Testis (tissue), 3 donors: Measurements from ENCODE around the gene GRIK5. TPM values are rescaled to one million over a fixed set of nuclear protein-coding genes. Genes with fewer than 3 reads are reported as not detected.

ENCODE experiments used
- DNase-seq: peaks from one replicate; pipeline ENCODE4 v3.0.0-alpha.2; 2019
- H3K27ac ChIP-seq, 2 donors: fragments of 200-600 bp; sonication (generic); one replicate each; pipeline ENCODE4 v1.5.1; 2019
- H3K27me3 ChIP-seq: fragments of 200-600 bp; sonication (generic); one replicate; pipeline ENCODE4 v1.5.1; 2019
- H3K36me3 ChIP-seq: fragments of 200-600 bp; sonication (generic); one replicate; pipeline ENCODE4 v1.5.1; 2017; ENCODE audit warnings: low read depth; ENCODE audit errors: missing control alignments
- H3K4me1 ChIP-seq: fragments of 200-600 bp; sonication (generic); one replicate; pipeline ENCODE4 v1.5.1; 2019
- H3K4me3 ChIP-seq, 2 donors: fragments of 200-600 bp; sonication (generic); one replicate each; pipeline ENCODE4 v1.5.1; 2017 to 2019
- H3K9me3 ChIP-seq: fragments of 200-600 bp; sonication (generic); one replicate; pipeline ENCODE4 v1.5.1; 2017
- CTCF ChIP-seq, 3 experiments: fragments of 450-650 bp in 2 of 3; fragments of 200-600 bp in 1 of 3; sonication (generic) in 1 of 3; IDR thresholded peaks; one replicate each; pipeline ENCODE4 v1.5.1; 2016 to 2019; ENCODE audit warnings: antibody characterized with exemption in 3 of 3, mild to moderate bottlenecking in 2 of 3, moderate library complexity in 1 of 3
- POLR2A ChIP-seq: fragments of 450-650 bp; IDR thresholded peaks from one replicate; pipeline ENCODE4 v1.6.1; 2017; ENCODE audit warnings: antibody characterized with exemption, mild to moderate bottlenecking, moderate library complexity
- WGBS, 2 donors: methylation state at CpG; one replicate each; pipeline ENCODE4 v1.1.5; 2018; 5-methylcytosine and 5-hydroxymethylcytosine counted together
- intact Hi-C: fragments of 100-400 bp; cut with DNase I; formaldehyde crosslinking; loops from one replicate; pipeline ENCODE4 v1.15.1; 2023; ENCODE audit warnings: low total_unique reads
- polyA plus RNA-seq: library from polyadenylated mRNA; stranded (reverse); fragments of 350-450 nt; fragmentation: Illumina TruSeq; extraction: RNeasy Lipid Tissue Mini Kit (QIAGEN cat#74804); gene quantifications from one replicate; pipeline ENCODE4 v1.2.3, GENCODE V29; 2014; ENCODE audit warnings: low read depth, low replicate concordance; ENCODE audit not compliant: insufficient read depth
- total RNA-seq, 2 donors: library from RNA; depleted of rRNA; stranded (reverse); fragments of >200 nt; gene quantifications; one replicate each; pipeline ENCODE4 v1.2.3, GENCODE V29; 2016

Gene GRIK5
- total and polyA plus RNA-seq, 3 donors from 2014 or later, result 31.7 to 87.4 (median 43.8) TPM

GRCh38 chr19:42115219-42115618 lies 45.2 kb upstream of the GRIK5 start:
- intact Hi-C loops, result no loop called here

GRCh38 chr19:42114412-42114811 lies 44.4 kb upstream of the GRIK5 start:
- DNase-seq, result no peak
- Histone ChIP-seq H3K27ac (no peak overlapping the region), H3K36me3 (no peaks in the 10 kb centered on the region), H3K27me3 (no peaks in the 10 kb centered on the region), H3K9me3 (no peaks in the 10 kb centered on the region), H3K4me3 (no peak overlapping the region), H3K4me1 (no peaks in the 10 kb centered on the region)
- TF ChIP-seq POLR2A (no peak), CTCF (IDR thresholded peaks at IDR 0.05) (no peak)
- 53 to 72% methylated on average over 7 of the region's 7 CpGs for WGBS, 2 donors
- intact Hi-C loops, result no loop called here

More at GRCh38 chr19:42115219-42115618, 45.2 kb upstream of the GRIK5 start:
- Histone ChIP-seq H3K27ac (no peak overlapping the region), H3K4me1 (no peaks in the 10 kb centered on the region), H3K36me3 (no peaks in the 10 kb centered on the region), H3K4me3 (no peak overlapping the region), H3K9me3 (no peaks in the 10 kb centered on the region), H3K27me3 (no peaks in the 10 kb centered on the region)
- 51 to 70% methylated on average over 4 of the region's 4 CpGs for WGBS, 2 donors
- no peak for DNase-seq
- TF ChIP-seq POLR2A (no peak), CTCF (IDR thresholded peaks at IDR 0.05) (no peak)

- Histone ChIP-seq H3K4me1 (no peaks in the 10 kb centered on the region), H3K27me3 (no peaks in the 10 kb centered on the region), H3K9me3 (no peaks in the 10 kb centered on the region), H3K4me3 (no peak overlapping the region), H3K36me3 (no peaks in the 10 kb centered on the region), H3K27ac (no peak overlapping the region)
- intact Hi-C loops, result no loop called here
- DNase-seq, result no peak
- TF ChIP-seq CTCF (IDR thresholded peaks at IDR 0.05) (no peak), POLR2A (no peak)
- 49 to 62% methylated on average over 10 of the region's 10 CpGs for WGBS, 2 donors
Observed at GRCh38 chr19:42113641-42114348, 43.8 kb upstream of the GRIK5 start.

GRCh38 chr19:42111811-42112210 lies 41.8 kb upstream of the GRIK5 start:
- TF ChIP-seq CTCF (IDR thresholded peaks at IDR 0.05), result no peak
- TF ChIP-seq POLR2A, result no peak
- no peak for DNase-seq
- Histone ChIP-seq H3K36me3 (no peaks in the 10 kb centered on the region), H3K4me3 (no peak overlapping the region), H3K4me1 (no peaks in the 10 kb centered on the region), H3K27me3 (no peaks in the 10 kb centered on the region), H3K27ac (no peak overlapping the region), H3K9me3 (no peaks in the 10 kb centered on the region)
- intact Hi-C loops, result no loop called here
- WGBS, 2 donors, result 87 to 98% methylated on average over 3 of the region's 3 CpGs

GRCh38 chr19:42111384-42111783 lies 41.4 kb upstream of the GRIK5 start:
- intact Hi-C loops, result no loop called here
- no peak overlapping the region for H3K27ac ChIP-seq
- no peaks in the 10 kb centered on the region for H3K9me3 ChIP-seq
- no peaks in the 10 kb centered on the region for H3K27me3 ChIP-seq
- no peak overlapping the region for H3K4me3 ChIP-seq
- TF ChIP-seq POLR2A (no peak), CTCF (IDR thresholded peaks at IDR 0.05) (no peak)
- H3K36me3 ChIP-seq, result no peaks in the 10 kb centered on the region
- H3K4me1 ChIP-seq, result no peaks in the 10 kb centered on the region
- WGBS, 2 donors, result 75 to 78% methylated on average over 1 of the region's 1 CpG
- DNase-seq, result no peak
